CD14-positive monocyte (primary cell): Measurements from ENCODE around the gene AMN1. TPM values are rescaled to one million over a fixed set of nuclear protein-coding genes. Genes with fewer than 3 reads are reported as not detected.
A peak's percentile ranks its signal among the peaks of the same experiment; 100 is the strongest.
"Not testable (repeated sequence)": the region's sequence is repeated elsewhere in the genome, so short reads cannot be mapped to it uniquely, and the experiment has no call there.

Source experiments
- DNase-seq, 3 donors: peaks; one replicate each; pipeline ENCODE4 v3.0.0-alpha.2; 2011 to 2022
- H2AFZ ChIP-seq: 2 replicates; pipeline ENCODE4 v1.6.0; 2012; ENCODE audit warnings: mild to moderate bottlenecking, low read depth, low read length, inconsistent platforms; ENCODE audit not compliant: insufficient read depth, poor library complexity, severe bottlenecking
- H3K27ac ChIP-seq, 2 donors: 1 replicate in 1 of 2; 2 replicates in 1 of 2; pipeline ENCODE4 v1.5.1; 2012 to 2013; ENCODE audit warnings: low read length in 2 of 2, control low read depth in 1 of 2, inconsistent platforms in 1 of 2, low read depth in 1 of 2, mild to moderate bottlenecking in 1 of 2
- H3K27me3 ChIP-seq, 2 donors: one replicate each; pipeline versions ENCODE4 v1.6.0 to v1.6.1; 2011 to 2013; ENCODE audit warnings: low read length in 2 of 2; ENCODE audit not compliant: control insufficient read depth in 2 of 2, insufficient read depth in 2 of 2
- H3K36me3 ChIP-seq, 2 donors: replicated peaks in 1 of 2; 1 replicate in 1 of 2; 2 replicates in 1 of 2; pipeline versions ENCODE4 v1.5.1 to v1.6.1; 2012 to 2013; ENCODE audit warnings: low read length in 2 of 2, control low read depth in 1 of 2, inconsistent platforms in 1 of 2, mild to moderate bottlenecking in 1 of 2; ENCODE audit not compliant: insufficient read depth in 2 of 2, control insufficient read depth in 1 of 2
- H3K4me1 ChIP-seq, 2 donors: 1 replicate in 1 of 2; 2 replicates in 1 of 2; pipeline versions ENCODE4 v1.5.1 to v1.6.1; 2012 to 2013; ENCODE audit warnings: low read length in 2 of 2, control low read depth in 1 of 2, inconsistent platforms in 1 of 2, mild to moderate bottlenecking in 1 of 2, moderate library complexity in 1 of 2; ENCODE audit not compliant: insufficient read depth in 2 of 2, control insufficient read depth in 1 of 2
- H3K4me2 ChIP-seq: replicated peaks from 2 replicates; pipeline ENCODE3; 2012; ENCODE audit warnings: low read length, moderate library complexity, mild to moderate bottlenecking; ENCODE audit not compliant: poor library complexity, severe bottlenecking; ENCODE audit errors: extremely low read depth
- H3K4me3 ChIP-seq, 3 experiments: fragments of 200-600 bp in 1 of 3; sonication (generic) in 1 of 3; replicated peaks in 1 of 3; 1 replicate in 2 of 3; 2 replicates in 1 of 3; pipeline ENCODE4 v1.5.1; 2011 to 2013; ENCODE audit warnings: low read length in 3 of 3, mild to moderate bottlenecking in 3 of 3, control low read depth in 2 of 3, low read depth in 2 of 3, inconsistent platforms in 1 of 3, moderate library complexity in 1 of 3
- H3K79me2 ChIP-seq: 2 replicates; pipeline ENCODE4 v1.6.0; 2012; ENCODE audit warnings: mild to moderate bottlenecking, control low read depth, inconsistent platforms, low read length, moderate library complexity; ENCODE audit not compliant: insufficient read depth
- H3K9ac ChIP-seq: 2 replicates; pipeline ENCODE4 v1.6.0; 2017; ENCODE audit warnings: low read length, mild to moderate bottlenecking; ENCODE audit not compliant: insufficient read depth, poor library complexity, severe bottlenecking
- H3K9me3 ChIP-seq, 2 donors: replicated peaks in 1 of 2; 1 replicate in 1 of 2; 2 replicates in 1 of 2; pipeline versions ENCODE4 v1.5.1 to v1.6.1; 2012 to 2013; ENCODE audit warnings: low read length in 2 of 2, control low read depth in 1 of 2; ENCODE audit not compliant: control insufficient read depth in 1 of 2, insufficient read depth in 1 of 2
- H4K20me1 ChIP-seq: 2 replicates; pipeline ENCODE4 v1.6.0; 2012; ENCODE audit warnings: mild to moderate bottlenecking, low read length, control low read depth, moderate library complexity; ENCODE audit not compliant: insufficient read depth
- H3K27ac Mint-ChIP-seq, 7 donors: one replicate each; pipeline ENCODE4 v1.8.0; 2020; ENCODE audit warnings: mild to moderate bottlenecking in 7 of 7, mixed read lengths in 7 of 7, moderate library complexity in 6 of 7, inconsistent platforms in 2 of 7
- H3K27me3 Mint-ChIP-seq, 3 donors: one replicate each; pipeline ENCODE4 v1.8.0; 2021 to 2022; ENCODE audit warnings: low read depth in 3 of 3, mild to moderate bottlenecking in 3 of 3, mixed read lengths in 3 of 3, moderate library complexity in 3 of 3, inconsistent platforms in 1 of 3
- H3K36me3 Mint-ChIP-seq, 2 donors: one replicate each; pipeline ENCODE4 v1.8.0; 2020; ENCODE audit warnings: mixed read lengths in 2 of 2, inconsistent platforms in 1 of 2, mild to moderate bottlenecking in 1 of 2
- H3K4me1 Mint-ChIP-seq: one replicate; pipeline ENCODE4 v1.8.0; 2020; ENCODE audit warnings: mild to moderate bottlenecking, mixed read lengths
- H3K4me3 Mint-ChIP-seq, 2 donors: one replicate each; pipeline ENCODE4 v1.8.0; 2020; ENCODE audit warnings: mild to moderate bottlenecking in 2 of 2, mixed read lengths in 2 of 2, moderate library complexity in 1 of 2
- H3K9me3 Mint-ChIP-seq, 7 donors: one replicate each; pipeline ENCODE4 v1.8.0; 2020 to 2022; ENCODE audit warnings: mixed read lengths in 7 of 7, mild to moderate bottlenecking in 6 of 7, moderate library complexity in 6 of 7, inconsistent platforms in 2 of 7
- WGBS: methylation state at CpG from one replicate; pipeline ENCODE4 v1.1.5; 2013; ENCODE audit warnings: missing lambda C conversion rate; ENCODE audit not compliant: insufficient coverage; 5-methylcytosine and 5-hydroxymethylcytosine counted together
- intact Hi-C, 2 donors: fragments of 100-400 bp; cut with micrococcal nuclease; formaldehyde crosslinking; loops; one replicate each; pipeline versions ENCODE4 v1.15.0 to v1.15.1; 2023
- polyA plus RNA-seq, 3 donors: library from polyadenylated mRNA; depleted of rRNA in 1 of 3; unstranded in 2 of 3; stranded (reverse) in 1 of 3; fragments of 300-500 nt in 2 of 3; fragments of >200 nt in 1 of 3; fragmentation: Illumina TruSeq in 2 of 3; gene quantifications; 1 replicate in 2 of 3; 2 replicates in 1 of 3; pipeline ENCODE4 v1.2.3, GENCODE V29; 2012 to 2021
- TF ChIP-seq, protein P1 (sequence below): fragments of 200-600 bp; IDR thresholded peaks from one replicate; pipeline ENCODE4 v1.8.0; 2022; ENCODE audit warnings: antibody characterized with exemption, mild to moderate bottlenecking

Gene AMN1
- polyA plus RNA-seq, 3 donors, result 6.0 to 7.8 (median 7.4) TPM

DNA sequence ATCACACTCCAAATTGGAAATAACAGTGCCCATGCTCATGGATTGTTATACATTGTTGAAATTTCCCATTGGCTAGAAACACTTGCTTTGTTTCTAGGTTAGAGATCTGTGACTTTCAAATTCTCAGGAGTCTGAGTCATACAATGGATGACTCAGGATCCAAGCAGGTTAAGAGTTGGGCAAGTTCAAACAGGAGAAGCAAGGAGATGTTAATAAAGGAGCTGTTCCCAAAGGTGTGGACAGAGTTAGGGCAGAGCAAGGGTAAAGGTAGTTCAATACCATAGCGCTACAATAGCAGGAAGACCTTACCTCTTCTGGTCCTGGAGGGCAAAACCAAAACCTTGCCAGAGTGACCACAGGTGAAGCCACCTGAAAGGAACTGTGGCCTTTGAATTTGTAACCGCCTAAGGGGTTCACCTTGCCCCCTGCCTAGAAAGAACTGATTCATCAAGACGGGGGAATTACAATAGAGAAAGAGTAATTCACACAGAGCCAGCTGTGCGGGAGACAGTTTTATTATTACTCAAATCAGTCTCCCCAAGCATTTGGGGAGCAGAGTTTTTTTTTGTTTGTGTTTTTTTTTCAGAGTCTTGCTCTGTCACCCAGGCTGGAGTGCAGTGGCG, 4.2 kb upstream of the AMN1 start:
- H3K9ac ChIP-seq, result no peak overlapping the region
- H3K4me3 Mint-ChIP-seq, result no peak overlapping the region
- no peaks in the 10 kb centered on the region for H4K20me1 ChIP-seq
- peak; percentile 57 to 72 (median 58) for DNase-seq
- peaks cover 5 to 25% (median 20%) of the 10 kb centered on the region in 7 donors for H3K9me3 Mint-ChIP-seq
- peak overlapping the region in 1 of 2 donors; percentile 15 for H3K27ac ChIP-seq
- TF ChIP-seq, protein P1, sequence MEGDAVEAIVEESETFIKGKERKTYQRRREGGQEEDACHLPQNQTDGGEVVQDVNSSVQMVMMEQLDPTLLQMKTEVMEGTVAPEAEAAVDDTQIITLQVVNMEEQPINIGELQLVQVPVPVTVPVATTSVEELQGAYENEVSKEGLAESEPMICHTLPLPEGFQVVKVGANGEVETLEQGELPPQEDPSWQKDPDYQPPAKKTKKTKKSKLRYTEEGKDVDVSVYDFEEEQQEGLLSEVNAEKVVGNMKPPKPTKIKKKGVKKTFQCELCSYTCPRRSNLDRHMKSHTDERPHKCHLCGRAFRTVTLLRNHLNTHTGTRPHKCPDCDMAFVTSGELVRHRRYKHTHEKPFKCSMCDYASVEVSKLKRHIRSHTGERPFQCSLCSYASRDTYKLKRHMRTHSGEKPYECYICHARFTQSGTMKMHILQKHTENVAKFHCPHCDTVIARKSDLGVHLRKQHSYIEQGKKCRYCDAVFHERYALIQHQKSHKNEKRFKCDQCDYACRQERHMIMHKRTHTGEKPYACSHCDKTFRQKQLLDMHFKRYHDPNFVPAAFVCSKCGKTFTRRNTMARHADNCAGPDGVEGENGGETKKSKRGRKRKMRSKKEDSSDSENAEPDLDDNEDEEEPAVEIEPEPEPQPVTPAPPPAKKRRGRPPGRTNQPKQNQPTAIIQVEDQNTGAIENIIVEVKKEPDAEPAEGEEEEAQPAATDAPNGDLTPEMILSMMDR, result no peak
- H3K9me3 ChIP-seq, result no peaks in the 10 kb centered on the region
- peaks cover 43 to 70% of the 10 kb centered on the region in 2 donors for H3K4me1 ChIP-seq
- H3K36me3 ChIP-seq, result no peaks in the 10 kb centered on the region
- H2AFZ ChIP-seq, result no peak overlapping the region
- intact Hi-C loops, result no loop called here
- peaks cover 55% of the 10 kb centered on the region for H3K4me1 Mint-ChIP-seq
- H3K27me3 Mint-ChIP-seq, result peaks cover 0 to 5% (median 0%) of the 10 kb centered on the region in 3 donors
- no peak overlapping the region for H3K4me3 ChIP-seq
- peak overlapping the region; percentile 9 to 87 (median 75) for H3K27ac Mint-ChIP-seq
- 100% methylated on average over 2 of the region's 5 CpGs for WGBS
- H3K27me3 ChIP-seq, result no peaks in the 10 kb centered on the region
- peaks cover 10 to 15% of the 10 kb centered on the region in 2 donors for H3K36me3 Mint-ChIP-seq
- H3K4me2 ChIP-seq, result no peak overlapping the region
- peaks cover 10% of the 10 kb centered on the region for H3K79me2 ChIP-seq

DNA sequence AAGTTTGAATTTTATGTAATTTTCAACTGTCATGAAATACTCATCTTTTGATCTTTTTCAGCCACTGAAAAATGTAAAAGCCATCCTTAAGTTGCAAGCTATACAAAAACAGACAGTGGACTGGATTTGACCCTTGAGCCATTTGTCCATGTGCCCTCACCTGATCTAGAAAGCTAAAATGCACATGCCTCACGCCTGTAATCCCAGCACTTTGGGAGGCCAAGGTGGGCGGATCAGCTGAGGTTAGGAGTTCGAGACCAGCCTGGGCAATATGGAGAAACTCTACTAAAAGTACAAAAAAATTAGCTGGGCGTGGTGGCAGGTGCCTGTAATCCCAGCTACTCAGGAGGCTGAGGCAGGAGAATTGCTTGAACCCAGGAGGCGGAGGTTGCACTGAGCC, 2.4 kb upstream of the AMN1 start:
- not testable (repeated sequence) for H3K27me3 Mint-ChIP-seq, H3K4me3 Mint-ChIP-seq, H3K9ac ChIP-seq, H2AFZ ChIP-seq, H3K27me3 ChIP-seq, H3K36me3 ChIP-seq, H4K20me1 ChIP-seq, DNase-seq, H3K9me3 ChIP-seq
- Mint-ChIP-seq H3K4me1 (peaks cover 60% of the 10 kb centered on the region), H3K36me3 (peaks cover 13 to 21% of the 10 kb centered on the region in 2 donors), H3K9me3 (peaks cover 8 to 25% (median 20%) of the 10 kb centered on the region in 7 donors), H3K27ac (peak overlapping the region in 5 of 7 donors; percentile 57 to 89 (median 75))
- H3K4me1 ChIP-seq, result peaks cover 60 to 75% of the 10 kb centered on the region in 2 donors
- intact Hi-C loops, result loop anchor here in 1 of 2 donors (2.0 kb wide), 1 partner anchor 14 kb away; no protein-coding TSS in a partner anchor
- peak overlapping the region in 1 of 2 donors; percentile 44 for H3K27ac ChIP-seq
- peaks cover 13% of the 10 kb centered on the region for H3K79me2 ChIP-seq
- peak overlapping the region in 1 of 3 experiments; percentile 32 for H3K4me3 ChIP-seq
- peak overlapping the region; percentile 43 for H3K4me2 ChIP-seq
- WGBS, result 95% methylated on average over 4 of the region's 5 CpGs
